ENCODE results near the gene SERPINB7.
"Not testable (repeated sequence)": the region's sequence is repeated elsewhere in the genome, so short reads cannot be mapped to it uniquely, and the experiment has no call there.

The SERPINB7 gene

GRCh38 chr18:63775166-63775730 is at the start of gene SERPINB7:
Gene SERPINB7 (plus strand): TSS chr18:63775418. CDS start chr18:63782373, 6,955 bp downstream.
- DNase-seq = no peak

GRCh38 chr18:63725682-63726480 is 49.3 kb upstream of the SERPINB7 start:
- no peak for DNase-seq

- DNase-seq = no peak
Measured at GRCh38 chr18:63730773-63731172, 44.4 kb upstream of the SERPINB7 start.

- no peak for DNase-seq
Measured at GRCh38 chr18:63731215-63731614, 44.0 kb upstream of the SERPINB7 start.

GRCh38 chr18:63736876-63737275 is 38.3 kb upstream of the SERPINB7 start:
- DNase-seq = no peak

- no peak for DNase-seq
Measured at GRCh38 chr18:63741769-63742168, 33.4 kb upstream of the SERPINB7 start.

- no peak for DNase-seq
Measured at GRCh38 chr18:63747006-63747405, 28.2 kb upstream of the SERPINB7 start.

- DNase-seq = no peak
Measured at GRCh38 chr18:63749489-63749888, 25.7 kb upstream of the SERPINB7 start.

- no peak for DNase-seq
Measured at GRCh38 chr18:63752636-63753035, 22.6 kb upstream of the SERPINB7 start.

GRCh38 chr18:63753676-63754075 is 21.5 kb upstream of the SERPINB7 start:
- DNase-seq = no peak

- no peak for DNase-seq
Measured at GRCh38 chr18:63757541-63757940, 17.7 kb upstream of the SERPINB7 start.

- no peak for DNase-seq
Measured at GRCh38 chr18:63758615-63759240, 16.5 kb upstream of the SERPINB7 start.

GRCh38 chr18:63759786-63760185 is 15.4 kb upstream of the SERPINB7 start:
- not testable (repeated sequence) for DNase-seq

- DNase-seq = no peak
Measured at GRCh38 chr18:63762518-63762917, 12.7 kb upstream of the SERPINB7 start.

GRCh38 chr18:63763831-63764600 is 11.2 kb upstream of the SERPINB7 start:
- DNase-seq = no peak

- no peak for DNase-seq
Measured at GRCh38 chr18:63765837-63766236, 9.4 kb upstream of the SERPINB7 start.

GRCh38 chr18:63773551-63773950 is 1.7 kb upstream of the SERPINB7 start:
- no peak for DNase-seq

- DNase-seq = no peak
Measured at GRCh38 chr18:63774511-63774910, 707 bp upstream of the SERPINB7 start.

- no peak for DNase-seq
Measured at GRCh38 chr18:63779386-63779785, 4.2 kb downstream of the SERPINB7 start.

- DNase-seq = no peak
Measured at GRCh38 chr18:63783394-63783793, 8.2 kb downstream of the SERPINB7 start.

GRCh38 chr18:63784787-63785452 is 9.7 kb downstream of the SERPINB7 start:
- no peak for DNase-seq

GRCh38 chr18:63787673-63788072 is 12.5 kb downstream of the SERPINB7 start:
- no peak for DNase-seq
